AG04449 (cell line): ENCODE results near the gene MFN1.

ENCODE experiments used
- CTCF ChIA-PET: fragments of 350-600 bp; formaldehyde crosslinking; extraction: SDS; loops from one replicate; lab custom pipeline; 2021; ENCODE audit warnings: antibody characterized with exemption; lab: Yijun Ruan, JAX
- POLR2A ChIA-PET: fragments of 400-600, 350-600 bp; formaldehyde crosslinking; extraction: SDS; loops from one replicate; lab custom pipeline; 2020; ENCODE audit warnings: antibody characterized with exemption, inconsistent platforms; lab: Yijun Ruan, JAX
- DNase-seq: peaks from one replicate; pipeline ENCODE4 v3.0.0-alpha.2; 2010; ENCODE audit warnings: low read depth, low spot score
- H3K4me3 ChIP-seq: 2 replicates; pipeline ENCODE4 v1.5.1; 2011; ENCODE audit warnings: low read depth, mild to moderate bottlenecking, control low read depth, low read length
- TF ChIP-seq, protein P1 (sequence below): IDR thresholded peaks from one replicate; pipeline ENCODE4 v1.5.1; 2011; ENCODE audit warnings: mild to moderate bottlenecking, moderate library complexity, low read length, control low read depth, inconsistent platforms; ENCODE audit not compliant: insufficient read depth; ENCODE audit errors: missing control alignments

The MFN1 gene

GRCh38 chr3:179332240-179332639 lies 15.3 kb upstream of the MFN1 start:
- CTCF ChIA-PET = no interaction called here
- no peak overlapping the region for H3K4me3 ChIP-seq
- POLR2A ChIA-PET = no interaction called here
- DNase-seq = no peak
- TF ChIP-seq, protein P1, sequence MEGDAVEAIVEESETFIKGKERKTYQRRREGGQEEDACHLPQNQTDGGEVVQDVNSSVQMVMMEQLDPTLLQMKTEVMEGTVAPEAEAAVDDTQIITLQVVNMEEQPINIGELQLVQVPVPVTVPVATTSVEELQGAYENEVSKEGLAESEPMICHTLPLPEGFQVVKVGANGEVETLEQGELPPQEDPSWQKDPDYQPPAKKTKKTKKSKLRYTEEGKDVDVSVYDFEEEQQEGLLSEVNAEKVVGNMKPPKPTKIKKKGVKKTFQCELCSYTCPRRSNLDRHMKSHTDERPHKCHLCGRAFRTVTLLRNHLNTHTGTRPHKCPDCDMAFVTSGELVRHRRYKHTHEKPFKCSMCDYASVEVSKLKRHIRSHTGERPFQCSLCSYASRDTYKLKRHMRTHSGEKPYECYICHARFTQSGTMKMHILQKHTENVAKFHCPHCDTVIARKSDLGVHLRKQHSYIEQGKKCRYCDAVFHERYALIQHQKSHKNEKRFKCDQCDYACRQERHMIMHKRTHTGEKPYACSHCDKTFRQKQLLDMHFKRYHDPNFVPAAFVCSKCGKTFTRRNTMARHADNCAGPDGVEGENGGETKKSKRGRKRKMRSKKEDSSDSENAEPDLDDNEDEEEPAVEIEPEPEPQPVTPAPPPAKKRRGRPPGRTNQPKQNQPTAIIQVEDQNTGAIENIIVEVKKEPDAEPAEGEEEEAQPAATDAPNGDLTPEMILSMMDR = no peak

- no peak for DNase-seq
- H3K4me3 ChIP-seq = no peak overlapping the region
- TF ChIP-seq, protein P1 = no peak
- ChIA-PET POLR2A (no interaction called here), CTCF (no interaction called here)
Measured at GRCh38 chr3:179333084-179333483, 14.4 kb upstream of the MFN1 start.

DNA sequence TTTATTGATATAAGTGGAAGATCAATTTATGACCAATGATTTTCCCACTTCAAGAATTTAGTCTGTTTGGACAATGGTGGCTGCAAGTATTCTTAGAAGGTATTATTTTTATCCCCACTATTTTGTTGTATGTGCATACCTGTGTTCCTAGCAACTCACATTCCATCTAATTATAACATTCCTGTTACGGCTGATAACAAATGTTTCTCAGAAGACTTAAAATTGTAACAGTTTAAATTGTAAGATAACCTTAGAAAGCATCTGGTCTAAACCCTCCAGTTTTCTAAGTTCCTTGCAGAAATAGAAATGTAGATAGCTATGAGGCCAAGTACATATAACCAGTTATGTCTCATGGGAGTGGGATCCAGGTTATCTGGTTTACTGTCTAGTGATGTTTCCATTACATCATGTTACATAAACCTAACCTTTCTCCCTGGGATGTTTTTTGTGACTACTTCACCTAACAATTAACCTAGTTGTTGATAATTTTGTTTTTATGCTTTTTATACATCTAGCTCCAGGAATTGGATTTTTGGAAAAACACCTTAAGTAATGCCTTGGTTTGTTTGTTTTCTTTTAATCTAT lies 11.1 kb upstream of the MFN1 start:
- ChIA-PET CTCF (interaction anchor here (0.6 to 1.2 kb wide), 3 partner anchors 11 to 61 kb away, joined by 3 read pairs; partner anchors contain the start of gene MFN1), POLR2A (no interaction called here)
- DNase-seq = no peak
- no peak overlapping the region for H3K4me3 ChIP-seq
- TF ChIP-seq, protein P1 = no peak

DNA sequence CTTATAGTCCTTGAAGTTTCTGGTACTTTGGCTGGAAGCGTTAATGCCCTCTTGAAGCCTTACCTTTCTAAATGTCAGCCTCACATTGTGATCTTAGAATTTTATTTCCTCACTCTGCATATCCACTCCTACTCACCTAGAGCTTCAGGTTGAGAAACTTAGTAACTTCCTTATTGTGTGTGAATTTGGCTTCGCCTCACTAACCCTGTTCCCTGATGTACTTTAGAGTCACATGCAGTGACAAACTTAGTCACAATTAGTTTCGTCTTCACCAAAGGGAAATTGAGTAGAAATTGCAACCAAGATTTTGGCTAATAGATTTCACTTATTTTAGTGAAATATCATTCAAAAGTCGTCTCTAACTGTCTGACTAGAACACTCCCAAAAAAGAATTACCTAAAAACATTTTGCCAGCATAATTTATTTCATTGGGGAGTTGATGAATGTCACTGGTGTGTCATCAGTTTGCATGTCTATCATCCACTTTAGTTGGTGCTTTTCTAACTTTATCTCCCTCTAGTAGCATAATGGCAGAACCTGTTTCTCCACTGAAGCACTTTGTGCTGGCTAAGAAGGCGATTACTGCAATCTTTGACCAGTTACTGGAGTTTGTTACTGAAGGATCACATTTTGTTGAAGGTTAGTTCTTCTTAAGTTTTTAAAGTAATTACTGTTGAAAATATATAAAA lies 960 bp downstream of the MFN1 start:
- DNase-seq = no peak
- H3K4me3 ChIP-seq = peak overlapping the region; percentile 92
- TF ChIP-seq, protein P1 = no peak
- ChIA-PET POLR2A (interaction anchor here (0.9 kb wide), 1 partner anchor 25 kb away, joined by 4 read pairs; the partner anchor contains the start of gene ZNF639), CTCF (interaction anchor here (1.5 kb wide), 1 partner anchor 27 kb away, joined by 4 read pairs; no protein-coding TSS in a partner anchor)

DNA sequence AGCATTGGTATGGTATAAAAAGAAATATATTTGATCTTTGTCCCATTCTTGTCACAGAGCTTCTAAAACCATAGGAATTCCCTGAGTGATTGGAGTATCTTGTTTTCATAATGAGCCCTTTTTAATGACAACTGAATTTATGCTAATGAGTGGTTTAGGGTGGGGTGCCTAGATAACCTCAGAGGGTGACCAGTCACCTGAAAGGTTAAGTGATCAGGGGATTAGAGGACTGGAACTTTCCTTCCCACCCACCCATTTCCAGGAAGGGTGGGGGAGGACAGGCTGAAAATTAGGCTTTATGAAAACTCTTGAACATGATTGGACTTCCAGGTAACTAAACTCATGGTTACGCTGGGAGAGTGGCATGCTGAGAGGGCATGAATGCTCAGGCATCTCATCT lies 8.5 kb downstream of the MFN1 start:
- ChIA-PET CTCF (interaction anchor here (0.7 kb wide), 1 partner anchor 10 kb away, joined by 3 read pairs; no protein-coding TSS in a partner anchor), POLR2A (no interaction called here)
- TF ChIP-seq, protein P1 = no peak
- DNase-seq = no peak
- no peak overlapping the region for H3K4me3 ChIP-seq

- CTCF ChIA-PET = interaction anchor here (0.7 to 1.2 kb wide), 2 partner anchors 10 to 13 kb away, joined by 3 read pairs; no protein-coding TSS in a partner anchor
Measured at GRCh38 chr3:179363332-179363731, 15.8 kb downstream of the MFN1 start.

More at GRCh38 chr3:179363332-179363731, 15.8 kb downstream of the MFN1 start:
- DNase-seq = no peak
- TF ChIP-seq, protein P1 = no peak
- POLR2A ChIA-PET = no interaction called here
- H3K4me3 ChIP-seq = no peak overlapping the region
